K562 (cell line): ENCODE results near the gene ICAM1. TPM values are rescaled to one million over a fixed set of nuclear protein-coding genes. Genes with fewer than 3 reads are reported as not detected.
A peak's percentile ranks its signal among the peaks of the same experiment; 100 is the strongest.

Experiments
- BRCA1 ChIP-seq, 2 experiments: fragments of 450-650 bp in 1 of 2; sonication (generic) in 1 of 2; formaldehyde crosslinking in 1 of 2; IDR thresholded peaks; 2 replicates each; pipeline versions ENCODE4 v1.5.0 to v1.6.1; 2017 to 2020; ENCODE audit warnings: mild to moderate bottlenecking in 1 of 2, missing genetic modification reagents in 1 of 2
- CSDE1 ChIP-seq, 2 experiments: fragments of 450-650 bp; IDR thresholded peaks; 2 replicates each; pipeline ENCODE4 v1.6.1; 2016; ENCODE audit warnings: mild to moderate bottlenecking in 1 of 2
- EGR1 ChIP-seq: fragments of 450-650 bp; conservative IDR thresholded peaks from 2 replicates; pipeline ENCODE4 v1.6.1; 2017; ENCODE audit warnings: mild to moderate bottlenecking
- HOXB6 ChIP-seq: fragments of 250-450 bp; sonication (Bioruptor Pico); IDR thresholded peaks from 2 replicates; pipeline ENCODE4 v1.5.1; 2022; ENCODE audit warnings: mild to moderate bottlenecking, borderline replicate concordance
- MTA3 ChIP-seq: fragments of 450-650 bp; formaldehyde crosslinking; IDR thresholded peaks from 2 replicates; pipeline ENCODE4 v1.6.1; 2017; ENCODE audit warnings: mild to moderate bottlenecking, borderline replicate concordance
- PCBP1 ChIP-seq: fragments of 200-400 bp; formaldehyde crosslinking; IDR thresholded peaks from 2 replicates; pipeline ENCODE4 v1.6.1; 2018; ENCODE audit warnings: mild to moderate bottlenecking, low read depth, low read length; ENCODE audit not compliant: poor library complexity, severe bottlenecking
- RBM34 ChIP-seq: fragments of 200-400 bp; formaldehyde crosslinking; IDR thresholded peaks from 2 replicates; pipeline ENCODE4 v1.6.1; 2018; ENCODE audit warnings: low read length, borderline replicate concordance; ENCODE audit not compliant: insufficient read depth
- SP1 ChIP-seq: sonication (generic); formaldehyde crosslinking; IDR thresholded peaks from 2 replicates; pipeline ENCODE4 v1.8.1; 2022; ENCODE audit warnings: mild to moderate bottlenecking, missing genetic modification reagents
- SRSF1 ChIP-seq: fragments of 200-400 bp; formaldehyde crosslinking; IDR thresholded peaks from 2 replicates; pipeline ENCODE4 v1.6.1; 2017; ENCODE audit warnings: mild to moderate bottlenecking, low read depth, low read length, moderate library complexity
- TBL1XR1 ChIP-seq, 2 experiments: IDR thresholded peaks; 2 replicates each; pipeline ENCODE4 v1.6.1; 2012; ENCODE audit warnings: improper control_type of control experiment in 2 of 2, low read length in 2 of 2, mild to moderate bottlenecking in 1 of 2
- XRCC3 ChIP-seq: fragments of 450-650 bp; IDR thresholded peaks from 2 replicates; pipeline ENCODE4 v1.6.1; 2017; ENCODE audit warnings: mild to moderate bottlenecking, moderate library complexity
- ZNF239 ChIP-seq: fragments of 250-450 bp; sonication (Bioruptor Pico); IDR thresholded peaks from 2 replicates; pipeline ENCODE4 v1.4.0; 2020; ENCODE audit warnings: mild to moderate bottlenecking
- polyA plus RNA-seq, 8 experiments: library from polyadenylated mRNA; depleted of rRNA in 4 of 8; stranded (reverse) in 5 of 8; unstranded in 3 of 8; fragments of >200 nt; fragmentation: Nextera tagmentation in 2 of 8; fragmentation: Illumina TruSeq in 1 of 8; extraction: Ambion mirVana in 2 of 8; extraction: Trizol in 1 of 8; gene quantifications; 2 replicates each; pipeline versions ENCODE4 v1.2.1 to v1.2.3, GENCODE V29; 2011 to 2014; ENCODE audit warnings: inconsistent platforms in 1 of 8, missing spikeins in 1 of 8
- total RNA-seq, 7 experiments: library from RNA; depleted of rRNA in 6 of 7; stranded (reverse); fragments of >200 nt in 6 of 7; fragmentation: Illumina TruSeq in 2 of 7; extraction: Trizol in 2 of 7; gene quantifications; 2 replicates each; pipeline versions ENCODE4 v1.2.1 to v1.2.3, GENCODE V29; 2011 to 2021; ENCODE audit warnings: low replicate concordance in 1 of 7
- TF ChIP-seq, protein P1 (sequence below): fragments of 200-400 bp; formaldehyde crosslinking; IDR thresholded peaks from 2 replicates; pipeline ENCODE4 v1.6.1; 2017; ENCODE audit warnings: mild to moderate bottlenecking, low read depth, low read length, moderate library complexity
- TF ChIP-seq, protein P2 (sequence below): sonication (generic); formaldehyde crosslinking; IDR thresholded peaks from 2 replicates; pipeline ENCODE4 v1.8.0; 2022; ENCODE audit warnings: mild to moderate bottlenecking, missing genetic modification reagents, borderline replicate concordance
- TF ChIP-seq, protein P3 (sequence below), 2 experiments: fragments of 450-650 bp; IDR thresholded peaks; 2 replicates each; pipeline ENCODE4 v1.6.1; 2016
- TF ChIP-seq, protein P4 (sequence below), 3 experiments: fragments of 200-800 bp in 1 of 3; fragments of 250-450 bp in 1 of 3; fragments of 450-650 bp in 1 of 3; sonication (Bioruptor Pico) in 1 of 3; sonication (Bioruptor generic) in 1 of 3; formaldehyde crosslinking in 1 of 3; IDR thresholded peaks; 2 replicates each; pipeline versions ENCODE4 v1.6.1 to v1.8.0; 2016 to 2022; ENCODE audit warnings: mild to moderate bottlenecking in 2 of 3, missing genetic modification characterization in 2 of 3, missing compliant biosample characterization in 1 of 3, moderate library complexity in 1 of 3

ICAM1 gene
- total and polyA plus RNA-seq, 9 of the 15 experiments (the other 6 are each of a cell fraction or from before 2014, with no cell fraction given) = 2.3 to 24.4 (median 13.4) TPM

DNA sequence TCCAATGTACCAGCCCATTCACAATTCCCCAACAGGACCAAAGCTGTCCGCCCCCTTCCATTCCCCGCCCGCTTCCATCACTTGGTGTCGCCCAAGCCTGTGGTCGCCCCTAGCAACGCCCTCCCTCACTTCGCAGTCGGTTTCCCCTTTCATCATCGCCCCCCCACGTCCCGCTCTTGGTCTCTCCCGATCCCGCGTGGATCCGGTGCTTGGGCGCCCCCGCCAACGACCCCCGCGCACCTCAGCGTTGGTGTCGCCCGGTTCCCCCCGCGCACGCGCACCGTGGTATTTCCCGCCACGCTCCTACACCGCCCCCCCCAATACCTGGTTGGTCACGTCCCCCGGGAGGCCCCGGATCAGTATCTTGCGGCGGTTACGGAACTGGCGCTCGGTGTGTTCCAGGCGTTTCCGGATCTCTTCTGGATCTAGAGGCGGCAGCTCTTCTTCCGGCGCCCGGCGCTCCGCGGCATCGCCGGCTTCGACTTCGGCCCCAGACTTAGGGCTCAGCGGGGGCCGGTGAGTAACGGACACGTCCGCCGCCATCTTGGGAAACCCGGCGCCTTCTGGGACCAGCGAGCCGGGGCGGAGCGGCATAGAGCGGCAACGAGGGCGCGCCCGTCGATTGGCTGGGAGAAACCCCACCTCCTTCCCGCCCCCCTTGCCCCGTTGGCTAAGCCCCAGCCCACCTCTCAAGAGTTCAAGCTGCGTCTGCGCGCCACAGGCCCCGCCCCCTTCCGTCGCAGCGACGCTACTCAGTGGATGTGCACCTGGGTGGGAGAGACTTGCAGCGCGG, 62.2 kb downstream of the ICAM1 start, which contains the start of gene RAVER1 (continued):
- TF ChIP-seq, protein P1, sequence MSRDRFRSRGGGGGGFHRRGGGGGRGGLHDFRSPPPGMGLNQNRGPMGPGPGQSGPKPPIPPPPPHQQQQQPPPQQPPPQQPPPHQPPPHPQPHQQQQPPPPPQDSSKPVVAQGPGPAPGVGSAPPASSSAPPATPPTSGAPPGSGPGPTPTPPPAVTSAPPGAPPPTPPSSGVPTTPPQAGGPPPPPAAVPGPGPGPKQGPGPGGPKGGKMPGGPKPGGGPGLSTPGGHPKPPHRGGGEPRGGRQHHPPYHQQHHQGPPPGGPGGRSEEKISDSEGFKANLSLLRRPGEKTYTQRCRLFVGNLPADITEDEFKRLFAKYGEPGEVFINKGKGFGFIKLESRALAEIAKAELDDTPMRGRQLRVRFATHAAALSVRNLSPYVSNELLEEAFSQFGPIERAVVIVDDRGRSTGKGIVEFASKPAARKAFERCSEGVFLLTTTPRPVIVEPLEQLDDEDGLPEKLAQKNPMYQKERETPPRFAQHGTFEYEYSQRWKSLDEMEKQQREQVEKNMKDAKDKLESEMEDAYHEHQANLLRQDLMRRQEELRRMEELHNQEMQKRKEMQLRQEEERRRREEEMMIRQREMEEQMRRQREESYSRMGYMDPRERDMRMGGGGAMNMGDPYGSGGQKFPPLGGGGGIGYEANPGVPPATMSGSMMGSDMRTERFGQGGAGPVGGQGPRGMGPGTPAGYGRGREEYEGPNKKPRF = no peak
- TF ChIP-seq XRCC3 (no peak), CSDE1 (IDR thresholded peaks at IDR 0.05) (0 out of 4 replicates have a peak, but pooled peaks of 1 of the 2 experiments have one; percentile 76), SRSF1 (0 out of 2 replicates have a peak, but pooled peaks have one; percentile 64), HOXB6 (no peak), RBM34 (no peak), EGR1 (peak; percentile 95), ZNF239 (CRISPR knock-in tag) (no peak), SP1 (CRISPR knock-in tag) (peak; percentile 85), PCBP1 (peak; percentile 68), BRCA1 (IDR thresholded peaks at IDR 0.05) (no peak), BRCA1 (CRISPR knock-in tag; IDR thresholded peaks at IDR 0.05) (0 out of 2 replicates have a peak, but pooled peaks have one; percentile 84), TBL1XR1 (IDR thresholded peaks at IDR 0.05; ENCODE audit: low read length in 2 of 2) (no peak; a peak in 2 of 4 replicates), MTA3 (peak; percentile 83; the same call in 1 of the 2 replicates)
- TF ChIP-seq, protein P2, sequence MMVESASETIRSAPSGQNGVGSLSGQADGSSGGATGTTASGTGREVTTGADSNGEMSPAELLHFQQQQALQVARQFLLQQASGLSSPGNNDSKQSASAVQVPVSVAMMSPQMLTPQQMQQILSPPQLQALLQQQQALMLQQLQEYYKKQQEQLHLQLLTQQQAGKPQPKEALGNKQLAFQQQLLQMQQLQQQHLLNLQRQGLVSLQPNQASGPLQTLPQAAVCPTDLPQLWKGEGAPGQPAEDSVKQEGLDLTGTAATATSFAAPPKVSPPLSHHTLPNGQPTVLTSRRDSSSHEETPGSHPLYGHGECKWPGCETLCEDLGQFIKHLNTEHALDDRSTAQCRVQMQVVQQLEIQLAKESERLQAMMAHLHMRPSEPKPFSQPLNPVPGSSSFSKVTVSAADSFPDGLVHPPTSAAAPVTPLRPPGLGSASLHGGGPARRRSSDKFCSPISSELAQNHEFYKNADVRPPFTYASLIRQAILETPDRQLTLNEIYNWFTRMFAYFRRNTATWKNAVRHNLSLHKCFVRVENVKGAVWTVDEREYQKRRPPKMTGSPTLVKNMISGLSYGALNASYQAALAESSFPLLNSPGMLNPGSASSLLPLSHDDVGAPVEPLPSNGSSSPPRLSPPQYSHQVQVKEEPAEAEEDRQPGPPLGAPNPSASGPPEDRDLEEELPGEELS (CRISPR knock-in tag) = peak; percentile 92
- TF ChIP-seq, protein P3, sequence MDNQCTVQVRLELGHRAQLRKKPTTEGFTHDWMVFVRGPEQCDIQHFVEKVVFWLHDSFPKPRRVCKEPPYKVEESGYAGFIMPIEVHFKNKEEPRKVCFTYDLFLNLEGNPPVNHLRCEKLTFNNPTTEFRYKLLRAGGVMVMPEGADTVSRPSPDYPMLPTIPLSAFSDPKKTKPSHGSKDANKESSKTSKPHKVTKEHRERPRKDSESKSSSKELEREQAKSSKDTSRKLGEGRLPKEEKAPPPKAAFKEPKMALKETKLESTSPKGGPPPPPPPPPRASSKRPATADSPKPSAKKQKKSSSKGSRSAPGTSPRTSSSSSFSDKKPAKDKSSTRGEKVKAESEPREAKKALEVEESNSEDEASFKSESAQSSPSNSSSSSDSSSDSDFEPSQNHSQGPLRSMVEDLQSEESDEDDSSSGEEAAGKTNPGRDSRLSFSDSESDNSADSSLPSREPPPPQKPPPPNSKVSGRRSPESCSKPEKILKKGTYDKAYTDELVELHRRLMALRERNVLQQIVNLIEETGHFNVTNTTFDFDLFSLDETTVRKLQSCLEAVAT (IDR thresholded peaks at IDR 0.05) = peak in 1 of 2 experiments; percentile 35; a peak in 1 of 4 replicates
- TF ChIP-seq, protein P4, sequence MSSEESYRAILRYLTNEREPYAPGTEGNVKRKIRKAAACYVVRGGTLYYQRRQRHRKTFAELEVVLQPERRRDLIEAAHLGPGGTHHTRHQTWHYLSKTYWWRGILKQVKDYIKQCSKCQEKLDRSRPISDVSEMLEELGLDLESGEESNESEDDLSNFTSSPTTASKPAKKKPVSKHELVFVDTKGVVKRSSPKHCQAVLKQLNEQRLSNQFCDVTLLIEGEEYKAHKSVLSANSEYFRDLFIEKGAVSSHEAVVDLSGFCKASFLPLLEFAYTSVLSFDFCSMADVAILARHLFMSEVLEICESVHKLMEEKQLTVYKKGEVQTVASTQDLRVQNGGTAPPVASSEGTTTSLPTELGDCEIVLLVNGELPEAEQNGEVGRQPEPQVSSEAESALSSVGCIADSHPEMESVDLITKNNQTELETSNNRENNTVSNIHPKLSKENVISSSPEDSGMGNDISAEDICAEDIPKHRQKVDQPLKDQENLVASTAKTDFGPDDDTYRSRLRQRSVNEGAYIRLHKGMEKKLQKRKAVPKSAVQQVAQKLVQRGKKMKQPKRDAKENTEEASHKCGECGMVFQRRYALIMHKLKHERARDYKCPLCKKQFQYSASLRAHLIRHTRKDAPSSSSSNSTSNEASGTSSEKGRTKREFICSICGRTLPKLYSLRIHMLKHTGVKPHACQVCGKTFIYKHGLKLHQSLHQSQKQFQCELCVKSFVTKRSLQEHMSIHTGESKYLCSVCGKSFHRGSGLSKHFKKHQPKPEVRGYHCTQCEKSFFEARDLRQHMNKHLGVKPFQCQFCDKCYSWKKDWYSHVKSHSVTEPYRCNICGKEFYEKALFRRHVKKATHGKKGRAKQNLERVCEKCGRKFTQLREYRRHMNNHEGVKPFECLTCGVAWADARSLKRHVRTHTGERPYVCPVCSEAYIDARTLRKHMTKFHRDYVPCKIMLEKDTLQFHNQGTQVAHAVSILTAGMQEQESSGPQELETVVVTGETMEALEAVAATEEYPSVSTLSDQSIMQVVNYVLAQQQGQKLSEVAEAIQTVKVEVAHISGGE (CRISPR knock-in tag; IDR thresholded peaks at IDR 0.05) = peak in 1 of 3 experiments; percentile 85; a peak in 2 of 6 replicates
